Activated CD4-positive, alpha-beta T cell treated with anti-CD3 and anti-CD28 coated beads, Interleukin-2, amount 50 U/mL, for 4 hours (primary cell): ENCODE measurements around the gene KRT8.
"Not testable (repeated sequence)": the region's sequence is repeated elsewhere in the genome, so short reads cannot be mapped to it uniquely, and the experiment has no call there.

ENCODE experiments used
- DNase-seq, 2 experiments: peaks; one replicate each; pipeline ENCODE4 v3.0.0-alpha.2; 2020

KRT8 gene

GRCh38 chr12:52873513-52873831, 31.4 kb downstream of the KRT8 start:
- no peak for DNase-seq

- DNase-seq: no peak
These were observed 32.1 kb downstream of the KRT8 start for GRCh38 chr12:52872644-52873389.

DNA sequence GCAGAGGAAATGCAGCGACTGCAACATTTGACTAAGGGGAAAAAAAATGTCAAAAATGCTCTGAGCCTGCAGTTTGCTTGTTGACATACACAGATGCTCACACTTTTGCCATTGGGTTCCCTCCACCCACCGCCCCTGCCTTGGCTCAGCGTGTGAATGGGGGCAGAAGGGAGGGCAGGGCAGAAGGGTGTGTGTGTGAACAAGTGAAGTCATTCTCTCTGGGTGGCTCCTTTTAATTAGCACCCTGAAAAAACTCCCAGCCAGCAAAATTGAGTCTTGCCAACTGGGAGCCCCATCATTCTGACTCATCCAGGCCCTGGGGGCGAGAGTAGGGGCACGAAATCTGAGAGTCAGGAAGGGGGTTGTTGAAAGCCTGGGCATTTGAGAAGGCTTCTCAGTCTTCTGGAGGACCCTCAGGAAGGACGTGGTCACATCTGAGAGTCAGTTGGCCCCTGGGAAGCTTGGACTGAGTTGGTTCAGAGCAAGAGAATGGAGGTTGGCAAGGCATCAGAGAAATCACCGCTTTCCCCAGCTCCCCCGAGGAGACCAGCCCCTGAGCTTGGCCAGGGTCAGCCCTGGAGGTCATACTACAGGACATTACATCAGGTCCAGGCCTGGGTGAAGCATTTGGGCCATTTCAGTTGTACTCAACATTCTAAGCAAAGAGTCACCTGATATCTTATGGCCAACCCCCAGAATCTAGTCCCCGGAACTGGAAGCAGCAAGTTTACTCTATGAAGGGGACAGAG, 33.4 kb downstream of the KRT8 start:
- DNase-seq: no peak

DNA sequence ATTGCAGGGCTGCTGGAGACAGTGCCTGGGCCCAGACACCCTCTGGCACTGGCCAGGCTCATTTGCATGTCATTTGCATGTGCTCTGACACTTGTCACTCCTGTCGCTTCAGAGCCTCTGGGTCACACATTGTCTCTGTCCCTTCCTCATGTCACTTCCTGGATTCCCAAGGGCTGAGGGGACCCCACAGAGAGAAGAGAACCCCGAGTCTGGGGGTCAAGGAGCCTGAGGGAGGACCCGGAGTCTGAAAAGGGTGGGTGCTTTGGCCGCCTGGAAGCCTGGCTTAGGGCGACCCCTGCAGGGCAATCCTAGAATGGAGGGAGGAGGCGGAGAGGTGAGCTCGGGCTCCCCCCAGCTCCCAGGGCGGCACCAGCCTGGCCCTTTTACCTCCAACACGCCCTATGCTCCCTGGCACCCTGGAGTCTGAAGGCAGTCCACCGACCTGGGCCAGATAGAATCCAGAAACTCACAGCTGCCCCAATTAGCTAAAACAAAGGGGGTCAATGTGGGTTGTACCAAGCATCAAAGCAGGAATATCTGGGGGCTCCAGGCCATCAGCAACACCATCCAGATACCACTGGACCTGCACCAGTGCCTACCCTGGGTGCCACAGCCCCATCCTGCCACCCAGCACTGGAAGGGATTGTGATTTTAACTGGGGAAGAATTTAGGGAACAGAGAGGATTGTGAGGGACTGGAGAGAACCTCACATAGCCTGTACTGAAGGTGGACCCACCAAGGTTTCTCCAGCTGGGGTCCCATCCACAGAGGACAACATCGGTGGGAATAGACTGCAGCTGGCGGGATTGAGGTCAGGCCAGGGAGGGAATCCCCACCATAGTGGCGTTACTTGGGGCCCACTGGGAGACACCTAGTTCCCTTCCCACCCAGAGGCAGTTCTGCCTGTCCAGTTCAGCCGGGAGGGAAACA, 34.2 kb downstream of the KRT8 start:
- peak; percentile 71 to 76 for DNase-seq

DNA sequence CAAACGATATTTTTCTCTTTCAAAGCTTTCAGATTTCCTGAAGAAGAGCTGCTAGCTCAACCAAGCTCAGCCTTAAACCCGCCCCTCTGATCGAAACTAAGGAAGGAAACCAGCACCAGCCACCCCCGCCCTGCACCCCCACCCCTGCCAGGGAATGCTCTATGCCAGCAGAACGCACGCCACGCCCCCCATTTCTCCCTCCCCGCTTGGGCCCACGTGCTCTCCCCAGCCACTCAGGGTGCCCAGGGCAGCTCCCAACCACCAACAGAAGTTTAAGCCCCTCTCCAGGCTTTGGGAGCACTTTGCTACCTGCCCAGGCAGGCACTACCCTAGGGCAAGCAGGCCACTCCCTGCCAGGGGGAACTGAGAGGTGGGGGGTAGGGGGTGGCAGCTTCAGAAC, 37.2 kb downstream of the KRT8 start:
- peak; percentile 41 to 44 for DNase-seq

DNA sequence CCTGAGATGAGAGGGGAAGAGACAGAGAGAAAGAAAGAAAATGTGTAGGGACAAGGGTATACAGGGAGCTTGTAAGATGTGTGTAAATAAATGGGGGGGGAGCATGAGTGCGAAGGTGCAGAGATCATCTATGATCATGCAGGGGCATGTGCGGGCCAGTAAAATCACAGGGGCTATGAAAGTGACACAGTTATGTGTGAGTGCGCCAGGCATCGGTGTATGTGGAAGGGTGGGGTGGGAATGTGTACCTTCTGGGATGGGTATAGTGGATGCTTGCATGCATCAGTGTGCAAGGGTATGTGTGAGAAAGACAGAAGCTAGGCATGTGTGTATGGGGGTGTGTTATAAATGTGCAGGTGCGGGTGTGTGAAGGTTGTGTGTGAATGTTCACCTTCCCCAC, 37.7 kb downstream of the KRT8 start:
- no peak for DNase-seq

DNA sequence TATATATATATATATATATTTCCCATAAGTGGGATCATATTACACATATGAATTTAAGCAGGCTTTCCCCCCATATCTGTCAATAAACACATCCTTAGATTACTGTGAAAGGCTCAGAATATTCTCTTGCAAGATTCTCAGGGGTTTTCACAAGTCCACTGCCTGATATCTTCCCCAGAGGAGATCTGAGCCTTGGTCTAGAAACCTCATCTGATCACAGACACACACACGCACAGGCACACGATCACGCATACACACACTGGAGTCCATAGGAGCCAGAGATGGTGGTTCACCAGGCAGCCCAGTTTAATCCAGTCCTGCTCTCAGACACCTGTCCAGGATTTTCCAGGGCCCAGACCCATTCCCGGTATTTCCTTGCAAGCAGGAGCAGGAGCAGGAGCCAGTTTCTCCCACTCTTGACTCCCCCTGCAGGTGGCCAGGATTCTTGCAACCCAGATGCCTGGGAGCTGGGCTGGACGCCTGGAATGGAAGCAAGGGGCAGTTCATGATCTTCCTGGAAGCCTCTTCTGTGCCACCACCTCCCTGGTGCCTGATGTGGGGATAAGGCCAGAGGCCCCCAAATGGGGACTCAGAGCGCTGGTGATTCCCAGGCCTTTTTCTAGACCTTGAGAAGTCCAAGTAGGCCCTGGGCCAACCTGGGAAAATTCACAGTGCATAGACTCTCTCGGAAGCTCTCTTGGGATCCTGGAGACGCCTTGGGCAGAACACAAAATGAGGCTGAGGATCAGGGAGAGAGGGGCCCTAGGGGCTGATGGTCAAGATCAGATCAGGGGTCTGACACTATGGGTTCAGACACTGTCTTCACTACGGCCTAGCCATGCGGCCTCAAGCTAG, 39.6 kb downstream of the KRT8 start:
- no peak for DNase-seq

DNA sequence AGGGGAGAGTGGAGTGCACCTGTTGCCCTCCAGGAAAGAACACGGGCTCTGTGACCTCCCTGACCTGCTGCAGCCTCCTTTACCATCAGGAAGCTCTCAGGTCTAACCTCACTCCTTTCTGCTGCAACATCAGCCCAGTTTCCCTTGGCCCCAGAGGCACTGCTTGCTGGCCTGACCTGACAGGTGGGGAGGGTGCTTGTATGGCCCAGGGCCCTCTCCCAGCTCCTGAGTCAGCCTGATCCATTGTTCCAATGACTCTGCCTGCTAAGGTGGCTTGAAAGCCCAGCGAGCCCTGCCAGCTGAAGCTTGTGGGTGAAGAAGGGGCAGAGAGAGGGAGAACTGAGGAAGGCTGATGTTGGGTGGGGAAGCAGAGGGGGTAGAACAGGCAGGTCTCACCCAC, 42.9 kb downstream of the KRT8 start:
- DNase-seq: no peak

- DNase-seq: no peak
These were observed 43.4 kb downstream of the KRT8 start for GRCh38 chr12:52861511-52861910.

- DNase-seq: no peak
These were observed 44.6 kb downstream of the KRT8 start for GRCh38 chr12:52860102-52860823.

DNA sequence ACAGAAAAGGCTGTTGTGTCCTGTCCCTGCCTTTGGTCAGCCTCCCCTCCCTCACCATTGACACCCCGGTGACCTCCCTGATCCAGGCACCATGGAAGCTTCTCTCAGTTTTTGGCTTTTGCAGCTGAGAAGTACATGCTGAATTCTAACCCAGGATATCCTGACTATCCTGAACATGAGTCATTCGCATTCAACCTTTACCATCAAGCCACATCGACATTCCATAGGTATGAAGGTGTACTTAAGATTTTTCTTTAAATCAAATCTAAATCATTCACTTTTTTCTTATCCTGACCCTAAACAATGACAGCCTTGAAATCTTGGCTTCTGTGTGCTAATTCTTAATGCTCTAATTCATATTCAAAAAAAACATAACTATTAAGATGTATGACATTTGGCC, 47.4 kb downstream of the KRT8 start:
- no peak for DNase-seq

GRCh38 chr12:52856787-52857186, 48.1 kb downstream of the KRT8 start:
- no peak for DNase-seq

GRCh38 chr12:52856077-52856476, 48.8 kb downstream of the KRT8 start:
- not testable (repeated sequence) for DNase-seq

DNA sequence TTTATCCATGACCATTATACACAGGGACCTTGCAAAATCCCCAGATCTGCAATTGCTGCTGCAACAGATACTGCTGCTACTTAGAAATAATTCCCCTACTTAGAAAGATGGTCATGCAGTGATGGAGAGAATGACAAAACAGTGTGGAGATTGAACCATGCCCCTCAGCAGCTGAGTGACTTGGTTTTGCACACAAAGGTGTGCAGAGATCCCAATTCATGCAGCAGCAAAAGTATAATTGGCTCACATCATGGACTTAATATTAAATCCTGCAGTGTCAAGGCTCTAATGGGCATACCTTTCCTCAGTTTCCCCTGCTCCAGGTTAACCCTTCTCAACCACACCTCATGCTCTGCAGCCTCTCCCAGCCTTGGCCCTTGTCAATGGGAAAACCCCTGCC, 53.1 kb downstream of the KRT8 start:
- DNase-seq: no peak

GRCh38 chr12:52850681-52851080, 54.2 kb downstream of the KRT8 start:
- no peak for DNase-seq

DNA sequence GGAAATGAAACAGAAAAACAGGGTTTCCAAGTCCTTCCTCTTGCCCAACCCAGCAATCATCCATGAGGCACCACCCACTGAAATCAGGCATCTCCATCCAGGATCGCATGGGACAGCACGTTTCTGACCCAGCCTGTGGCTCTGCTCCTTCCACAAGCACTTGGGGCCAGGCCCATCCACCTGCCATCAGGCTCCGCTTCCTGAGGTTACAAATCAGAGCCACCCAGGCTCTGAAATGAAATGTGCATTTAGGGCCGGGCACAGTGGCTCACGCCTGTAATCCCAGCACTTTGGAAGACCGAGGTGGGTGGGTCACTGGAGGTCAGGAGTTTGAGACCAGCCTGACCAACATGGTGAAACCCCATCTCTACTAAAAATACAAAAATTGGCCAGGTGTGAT, 55.4 kb downstream of the KRT8 start:
- no peak for DNase-seq

DNA sequence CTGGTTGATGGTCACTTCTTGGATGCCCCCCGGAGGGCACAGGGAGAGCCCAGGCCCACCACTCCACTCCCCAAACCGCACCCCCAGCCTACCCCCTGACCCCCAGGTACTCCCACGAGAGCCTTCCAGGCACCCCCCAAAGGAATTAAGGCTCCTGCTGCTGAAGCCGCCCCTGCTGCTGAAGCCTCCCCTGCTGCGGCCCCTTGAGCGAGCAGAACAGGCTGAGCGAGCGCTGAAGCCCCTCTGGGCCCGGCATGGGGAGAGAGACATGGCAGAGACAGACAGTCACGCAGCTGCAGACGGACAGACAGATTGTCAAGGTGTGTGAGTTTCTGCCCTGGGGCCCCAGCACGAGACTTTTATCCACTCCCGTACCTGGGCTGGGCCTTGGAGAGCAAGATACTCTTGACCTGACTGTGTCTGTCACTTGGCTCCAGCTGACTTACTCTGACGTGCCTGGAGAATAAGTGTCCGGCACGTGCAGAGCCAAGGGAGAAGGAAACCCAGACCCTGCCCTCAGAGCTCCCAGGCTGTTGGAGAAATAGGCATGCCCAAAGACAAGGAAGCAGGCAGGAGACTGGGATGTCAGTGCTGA, 56.1 kb downstream of the KRT8 start, which contains the start of gene KRT78:
TSS of gene KRT78 (minus strand) at position 334 of the 595 bp plus-strand sequence. CDS start at position 270, 64 bp downstream.
- no peak for DNase-seq

GRCh38 chr12:52847335-52848102, 57.4 kb downstream of the KRT8 start:
- DNase-seq: no peak
